ENCODE measurements around the gene NUDT14.

The NUDT14 gene

DNA sequence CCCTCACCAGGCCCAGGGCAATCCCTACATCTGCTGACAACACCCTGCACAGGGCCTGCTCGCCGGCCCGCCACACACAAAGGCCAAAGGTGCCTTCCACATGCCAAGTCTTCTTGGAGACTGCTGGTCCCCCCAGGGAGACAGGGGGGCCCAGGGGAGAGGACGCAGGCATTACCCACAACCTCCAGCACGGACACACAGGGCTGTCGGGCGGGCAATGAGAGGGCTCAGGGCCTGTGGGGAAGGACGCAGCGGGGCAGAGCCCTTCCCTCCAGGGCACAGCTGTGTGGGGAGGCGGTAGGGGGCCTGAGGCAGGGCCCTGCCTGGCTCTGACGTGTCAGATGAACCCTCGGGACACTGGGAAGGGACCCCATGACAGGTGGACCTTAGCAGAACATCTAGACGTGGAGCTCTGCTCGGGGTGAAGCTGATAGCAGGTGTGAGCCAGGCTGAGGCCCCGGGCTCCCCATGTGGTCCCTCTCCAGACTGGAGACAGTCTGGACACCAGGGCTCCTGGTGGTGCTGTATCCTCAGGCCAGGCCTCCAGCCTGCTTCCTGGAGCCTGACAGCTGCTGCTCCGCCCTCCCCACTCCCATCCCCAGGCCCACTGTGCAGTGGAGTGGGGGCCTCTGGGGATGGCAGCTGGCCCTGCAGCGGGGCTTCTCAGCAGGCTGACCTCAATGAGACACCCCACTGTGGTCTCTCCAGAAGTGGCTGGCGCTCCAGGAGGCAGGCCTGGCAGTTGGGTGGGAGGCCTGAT, 31.6 kb upstream of the NUDT14 start:
- no peak for DNase-seq (ENCODE audit: low read depth)
- TF ChIP-seq, protein P1, sequence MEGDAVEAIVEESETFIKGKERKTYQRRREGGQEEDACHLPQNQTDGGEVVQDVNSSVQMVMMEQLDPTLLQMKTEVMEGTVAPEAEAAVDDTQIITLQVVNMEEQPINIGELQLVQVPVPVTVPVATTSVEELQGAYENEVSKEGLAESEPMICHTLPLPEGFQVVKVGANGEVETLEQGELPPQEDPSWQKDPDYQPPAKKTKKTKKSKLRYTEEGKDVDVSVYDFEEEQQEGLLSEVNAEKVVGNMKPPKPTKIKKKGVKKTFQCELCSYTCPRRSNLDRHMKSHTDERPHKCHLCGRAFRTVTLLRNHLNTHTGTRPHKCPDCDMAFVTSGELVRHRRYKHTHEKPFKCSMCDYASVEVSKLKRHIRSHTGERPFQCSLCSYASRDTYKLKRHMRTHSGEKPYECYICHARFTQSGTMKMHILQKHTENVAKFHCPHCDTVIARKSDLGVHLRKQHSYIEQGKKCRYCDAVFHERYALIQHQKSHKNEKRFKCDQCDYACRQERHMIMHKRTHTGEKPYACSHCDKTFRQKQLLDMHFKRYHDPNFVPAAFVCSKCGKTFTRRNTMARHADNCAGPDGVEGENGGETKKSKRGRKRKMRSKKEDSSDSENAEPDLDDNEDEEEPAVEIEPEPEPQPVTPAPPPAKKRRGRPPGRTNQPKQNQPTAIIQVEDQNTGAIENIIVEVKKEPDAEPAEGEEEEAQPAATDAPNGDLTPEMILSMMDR (conservative IDR thresholded peaks at IDR 0.05; ENCODE audit: low read depth, low read length): no peak
- H3K4me3 ChIP-seq (ENCODE audit: low read depth, low read length): no peak overlapping the region

DNA sequence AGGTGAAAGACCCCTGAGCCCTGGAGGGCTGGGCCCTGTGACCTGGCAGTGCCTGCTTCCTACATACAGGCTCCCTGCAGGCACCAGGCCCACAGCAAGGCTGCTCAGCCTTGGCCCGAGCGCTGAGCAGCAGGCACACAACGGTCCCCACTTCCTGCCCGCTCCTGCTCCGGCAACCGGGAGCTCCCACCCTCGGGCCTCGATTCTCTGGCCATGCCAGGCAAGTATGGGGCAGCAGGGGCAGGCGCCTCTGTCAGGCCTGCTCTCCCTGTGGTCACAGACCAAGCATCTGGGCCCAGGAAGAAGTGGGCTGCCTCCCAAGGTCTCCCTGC, 30.6 kb upstream of the NUDT14 start:
- H3K4me3 ChIP-seq (ENCODE audit: low read depth, low read length): no peak overlapping the region
- no peak for DNase-seq (ENCODE audit: low read depth)
- TF ChIP-seq, protein P1 (conservative IDR thresholded peaks at IDR 0.05; ENCODE audit: low read depth, low read length): no peak

DNA sequence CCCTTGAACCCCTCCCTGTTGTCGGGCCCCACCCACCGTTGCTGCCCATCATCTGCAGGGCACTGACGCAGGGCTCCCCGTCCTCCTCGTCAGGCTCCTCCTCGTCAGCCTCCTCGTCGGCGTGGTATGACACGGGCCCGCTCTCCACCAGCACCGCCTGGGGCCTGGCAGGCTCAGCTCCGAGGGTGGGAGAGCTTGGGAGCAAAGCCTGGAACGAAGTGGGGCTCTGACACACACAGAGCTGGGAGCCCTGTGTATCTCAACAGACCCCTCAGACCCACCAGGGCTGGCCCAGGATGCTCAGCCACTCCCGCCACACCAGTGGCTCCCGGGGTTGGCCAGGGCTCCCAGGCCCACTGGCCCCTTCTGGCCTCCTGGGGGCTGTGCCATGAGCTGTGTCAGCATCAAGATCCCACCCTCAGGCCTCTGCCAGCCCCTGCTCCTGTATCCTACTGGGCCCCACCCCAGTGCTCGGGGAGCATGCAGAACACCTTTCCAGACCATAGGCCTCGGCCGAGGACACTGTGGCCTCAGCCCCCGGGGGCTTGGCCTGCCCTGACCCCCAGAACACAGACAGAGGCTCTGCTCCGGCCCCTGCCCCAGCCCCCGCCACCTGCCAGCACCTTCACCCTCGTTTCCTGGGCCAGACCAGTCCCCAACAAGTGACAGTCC, 30.1 kb upstream of the NUDT14 start:
- TF ChIP-seq, protein P1 (conservative IDR thresholded peaks at IDR 0.05; ENCODE audit: low read depth, low read length): no peak

DNA sequence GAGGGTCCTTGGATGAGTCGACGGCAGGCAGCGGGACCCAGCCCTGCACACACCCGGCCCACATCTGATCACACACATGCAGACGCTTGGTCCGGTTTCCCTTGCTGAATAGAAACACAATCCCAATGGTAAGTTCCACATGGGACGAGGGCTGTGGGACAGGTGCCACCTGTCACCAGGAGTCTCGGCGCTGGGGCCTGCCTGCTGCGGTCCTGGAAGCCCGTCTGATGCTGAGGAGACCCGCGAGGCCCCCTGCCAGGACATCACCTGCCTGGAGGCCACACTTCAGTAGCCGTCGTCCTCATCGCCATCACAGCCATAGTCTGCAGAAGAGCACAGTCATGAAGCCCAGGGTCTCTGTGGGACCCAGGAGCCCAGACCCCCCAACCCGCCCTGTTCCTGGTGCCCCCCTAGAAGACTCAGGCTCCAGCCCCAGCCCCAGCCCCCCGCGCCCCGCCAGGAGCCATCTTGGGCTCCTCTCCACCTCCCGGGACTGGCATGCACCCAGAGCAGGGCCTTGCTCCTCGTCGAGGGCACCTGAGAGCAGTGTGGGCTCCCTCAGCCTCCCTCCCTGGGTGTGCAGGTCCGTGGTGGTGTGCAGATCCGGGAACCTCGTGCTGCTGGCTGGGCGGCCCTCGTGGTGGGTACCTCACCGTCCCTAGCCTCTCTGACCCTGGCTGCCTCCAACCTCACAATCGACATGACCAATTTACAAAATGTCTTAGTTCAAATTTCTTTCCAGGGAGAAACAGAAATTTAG, 29.3 kb upstream of the NUDT14 start:
- H3K4me3 ChIP-seq (ENCODE audit: low read depth, low read length): no peak overlapping the region
- no peak for DNase-seq (ENCODE audit: low read depth)
- TF ChIP-seq, protein P1 (conservative IDR thresholded peaks at IDR 0.05; ENCODE audit: low read depth, low read length): no peak

More for the DNA sequence above, 30.1 kb upstream of the NUDT14 start:
- no peak for DNase-seq (ENCODE audit: low read depth)
- H3K4me3 ChIP-seq (ENCODE audit: low read depth, low read length): no peak overlapping the region

DNA sequence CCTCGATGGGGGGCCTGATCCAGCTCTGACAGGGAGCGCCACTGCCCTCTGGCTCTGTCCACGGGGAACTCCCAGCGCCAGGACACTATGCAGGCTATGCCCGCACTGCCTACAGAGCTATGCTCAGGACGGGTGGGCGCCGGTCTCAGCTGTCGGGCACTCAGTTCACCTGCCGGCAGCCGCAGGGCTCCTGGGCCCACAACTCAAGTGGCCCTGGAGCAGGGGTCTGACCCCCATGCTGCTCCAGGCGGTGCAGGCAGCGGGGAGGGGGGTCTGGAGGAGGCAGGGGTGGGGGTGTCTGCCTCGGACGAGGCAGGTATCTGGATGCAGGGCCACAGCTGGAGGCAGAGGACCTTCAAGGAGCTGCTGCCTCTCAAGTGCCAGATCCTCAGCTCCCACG, 28.5 kb upstream of the NUDT14 start:
- DNase-seq (ENCODE audit: low read depth): no peak
- no peak overlapping the region for H3K4me3 ChIP-seq (ENCODE audit: low read depth, low read length)
- TF ChIP-seq, protein P1 (conservative IDR thresholded peaks at IDR 0.05; ENCODE audit: low read depth, low read length): no peak

DNA sequence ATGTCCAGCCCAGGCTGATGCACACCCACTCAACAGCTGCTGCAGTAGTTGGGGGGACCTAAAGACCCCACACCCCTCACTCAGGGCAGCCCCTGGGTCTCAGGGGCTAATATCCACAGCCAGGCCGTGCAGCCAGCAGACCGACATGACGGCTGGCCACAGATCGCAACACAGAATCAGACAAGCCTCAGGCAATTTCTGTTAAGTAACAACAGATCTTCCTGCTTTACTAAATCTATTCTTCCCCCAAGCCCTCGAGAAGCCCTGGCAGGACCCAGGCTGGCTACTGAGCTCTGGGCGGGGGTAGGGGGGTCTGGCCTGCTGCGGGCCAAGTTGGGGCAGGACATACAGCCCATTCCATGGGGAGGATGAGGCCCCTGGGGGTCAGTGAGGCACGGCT, 28.0 kb upstream of the NUDT14 start:
- H3K4me3 ChIP-seq (ENCODE audit: low read depth, low read length): no peak overlapping the region
- TF ChIP-seq, protein P1 (conservative IDR thresholded peaks at IDR 0.05; ENCODE audit: low read depth, low read length): no peak
- DNase-seq (ENCODE audit: low read depth): no peak
